KOPT-K1 (cell line): Measurements from ENCODE around the gene ADCYAP1.

Source experiments
- H3K27ac ChIP-seq: fragments of 200-600 bp; sonication (generic); 2 replicates; pipeline ENCODE4 v1.5.1; 2016; ENCODE audit warnings: antibody characterized with exemption, mild to moderate bottlenecking, low read depth, low read length; ENCODE audit not compliant: poor library complexity, severe bottlenecking
- H3K36me3 ChIP-seq: fragments of 200-600 bp; sonication (generic); 2 replicates; pipeline ENCODE4 v1.5.1; 2017; ENCODE audit warnings: antibody characterized with exemption, mild to moderate bottlenecking, low read length, moderate library complexity; ENCODE audit not compliant: insufficient read depth
- H3K9me3 ChIP-seq: fragments of 200-600 bp; sonication (generic); 2 replicates; pipeline ENCODE4 v1.5.1; 2017; ENCODE audit warnings: antibody characterized with exemption, low read length, mild to moderate bottlenecking; ENCODE audit not compliant: insufficient read depth, poor library complexity, severe bottlenecking

Gene ADCYAP1

GRCh38 chr18:933082-933481, 28.4 kb downstream of the ADCYAP1 start:
- H3K36me3 ChIP-seq = no peaks in the 10 kb centered on the region
- no peak overlapping the region for H3K27ac ChIP-seq
- H3K9me3 ChIP-seq = no peaks in the 10 kb centered on the region

- Histone ChIP-seq H3K27ac (no peak overlapping the region), H3K36me3 (no peaks in the 10 kb centered on the region), H3K9me3 (no peaks in the 10 kb centered on the region)
Measured at GRCh38 chr18:934518-935133, 30.0 kb downstream of the ADCYAP1 start.

GRCh38 chr18:936941-937340, 32.3 kb downstream of the ADCYAP1 start:
- Histone ChIP-seq H3K36me3 (no peaks in the 10 kb centered on the region), H3K9me3 (no peaks in the 10 kb centered on the region), H3K27ac (no peak overlapping the region)

GRCh38 chr18:939166-939565, 34.5 kb downstream of the ADCYAP1 start:
- H3K9me3 ChIP-seq = no peaks in the 10 kb centered on the region
- no peak overlapping the region for H3K27ac ChIP-seq
- H3K36me3 ChIP-seq = no peaks in the 10 kb centered on the region

- no peaks in the 10 kb centered on the region for H3K36me3 ChIP-seq
- no peaks in the 10 kb centered on the region for H3K9me3 ChIP-seq
- no peak overlapping the region for H3K27ac ChIP-seq
Measured at GRCh38 chr18:939958-940357, 35.3 kb downstream of the ADCYAP1 start.

- no peaks in the 10 kb centered on the region for H3K36me3 ChIP-seq
- H3K27ac ChIP-seq = no peak overlapping the region
- H3K9me3 ChIP-seq = no peaks in the 10 kb centered on the region
Measured at GRCh38 chr18:941331-941730, 36.7 kb downstream of the ADCYAP1 start.

- no peaks in the 10 kb centered on the region for H3K9me3 ChIP-seq
- H3K36me3 ChIP-seq = no peaks in the 10 kb centered on the region
Measured at GRCh38 chr18:944440-944839, 39.8 kb downstream of the ADCYAP1 start.

GRCh38 chr18:949724-950631, 45.3 kb downstream of the ADCYAP1 start:
- no peaks in the 10 kb centered on the region for H3K36me3 ChIP-seq

More at GRCh38 chr18:944440-944839, 39.8 kb downstream of the ADCYAP1 start:
- no peak overlapping the region for H3K27ac ChIP-seq

GRCh38 chr18:950882-951495, 46.3 kb downstream of the ADCYAP1 start:
- Histone ChIP-seq H3K27ac (no peak overlapping the region), H3K36me3 (no peaks in the 10 kb centered on the region), H3K9me3 (no peaks in the 10 kb centered on the region)

More at GRCh38 chr18:949724-950631, 45.3 kb downstream of the ADCYAP1 start:
- Histone ChIP-seq H3K9me3 (no peaks in the 10 kb centered on the region), H3K27ac (no peak overlapping the region)

GRCh38 chr18:955384-956066, 50.9 kb downstream of the ADCYAP1 start:
- no peaks in the 10 kb centered on the region for H3K36me3 ChIP-seq
- H3K9me3 ChIP-seq = no peaks in the 10 kb centered on the region
- H3K27ac ChIP-seq = no peak overlapping the region

- H3K9me3 ChIP-seq = no peaks in the 10 kb centered on the region
- no peaks in the 10 kb centered on the region for H3K36me3 ChIP-seq
- no peak overlapping the region for H3K27ac ChIP-seq
Measured at GRCh38 chr18:957829-958228, 53.2 kb downstream of the ADCYAP1 start.

- Histone ChIP-seq H3K36me3 (no peaks in the 10 kb centered on the region), H3K9me3 (no peaks in the 10 kb centered on the region), H3K27ac (no peak overlapping the region)
Measured at GRCh38 chr18:959854-960253, 55.2 kb downstream of the ADCYAP1 start.
